ENCODE measurements around the gene C1GALT1.

DNA sequence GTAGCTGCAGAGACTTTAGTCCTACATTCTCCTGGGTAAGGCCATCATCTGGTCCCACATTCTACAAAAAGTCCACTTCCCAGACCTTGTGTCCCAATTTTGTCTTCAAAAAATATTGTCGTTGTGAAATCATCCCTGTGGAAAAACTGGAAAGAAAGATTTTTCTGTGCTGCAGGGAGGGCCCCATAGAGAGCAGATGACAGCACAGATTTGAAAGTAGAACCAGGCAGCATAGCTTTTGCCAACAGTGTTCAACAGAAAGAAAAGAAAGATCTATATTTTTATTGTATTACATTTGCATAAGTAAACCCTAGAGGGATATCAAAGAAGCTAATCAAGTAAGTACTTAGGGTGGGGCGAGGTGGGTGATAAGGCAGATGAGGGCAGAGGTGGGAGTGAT is 48.3 kb upstream of the C1GALT1 start:
- TF ChIP-seq ARNT (IDR thresholded peaks at IDR 0.05) (no peak), ZHX1 (conservative IDR thresholded peaks at IDR 0.05; ENCODE audit: low read length) (no peak), NFYB (IDR thresholded peaks at IDR 0.05; ENCODE audit: extremely low read depth, insufficient read length) (no peak), SMAD3 (CRISPR knock-in tag; conservative IDR thresholded peaks at IDR 0.05) (no peak), EZH2 (IDR thresholded peaks at IDR 0.05; ENCODE audit: borderline replicate concordance, low read depth, low read length) (no peak), BRF2 (IDR thresholded peaks at IDR 0.05; ENCODE audit: borderline replicate concordance, insufficient read depth, insufficient read length) (no peak)

Data from K562 (cell line).